ENCODE results near the gene GLT8D2.

GRCh38 chr12:104023710-104024109 lies 26.3 kb downstream of the GLT8D2 start:
- TF ChIP-seq CTCF (IDR thresholded peaks at IDR 0.05): no peak
- TF ChIP-seq POLR2A (IDR thresholded peaks at IDR 0.05): no peak

Data from testis (tissue), 2 donors.